ACHN (cell line): ENCODE measurements around the gene GHDC.
A peak's percentile ranks its signal among the peaks of the same experiment; 100 is the strongest.
"Not testable (repeated sequence)": the region's sequence is repeated elsewhere in the genome, so short reads cannot be mapped to it uniquely, and the experiment has no call there.

Experiments
- DNase-seq: peaks from one replicate; pipeline ENCODE4 v3.0.0-alpha.2; 2015
- in situ Hi-C: cut with HindIII; loops from 2 replicates; pipeline ENCODE4 v1.10.0; 2017; ENCODE audit warnings: low sequenced_read_pairs, low pct_ligation_motif_present, low pct_unique_long_range_greater_than_20kb

The GHDC gene, protein sequence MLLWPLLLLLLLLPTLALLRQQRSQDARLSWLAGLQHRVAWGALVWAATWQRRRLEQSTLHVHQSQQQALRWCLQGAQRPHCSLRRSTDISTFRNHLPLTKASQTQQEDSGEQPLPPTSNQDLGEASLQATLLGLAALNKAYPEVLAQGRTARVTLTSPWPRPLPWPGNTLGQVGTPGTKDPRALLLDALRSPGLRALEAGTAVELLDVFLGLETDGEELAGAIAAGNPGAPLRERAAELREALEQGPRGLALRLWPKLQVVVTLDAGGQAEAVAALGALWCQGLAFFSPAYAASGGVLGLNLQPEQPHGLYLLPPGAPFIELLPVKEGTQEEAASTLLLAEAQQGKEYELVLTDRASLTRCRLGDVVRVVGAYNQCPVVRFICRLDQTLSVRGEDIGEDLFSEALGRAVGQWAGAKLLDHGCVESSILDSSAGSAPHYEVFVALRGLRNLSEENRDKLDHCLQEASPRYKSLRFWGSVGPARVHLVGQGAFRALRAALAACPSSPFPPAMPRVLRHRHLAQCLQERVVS

DNA sequence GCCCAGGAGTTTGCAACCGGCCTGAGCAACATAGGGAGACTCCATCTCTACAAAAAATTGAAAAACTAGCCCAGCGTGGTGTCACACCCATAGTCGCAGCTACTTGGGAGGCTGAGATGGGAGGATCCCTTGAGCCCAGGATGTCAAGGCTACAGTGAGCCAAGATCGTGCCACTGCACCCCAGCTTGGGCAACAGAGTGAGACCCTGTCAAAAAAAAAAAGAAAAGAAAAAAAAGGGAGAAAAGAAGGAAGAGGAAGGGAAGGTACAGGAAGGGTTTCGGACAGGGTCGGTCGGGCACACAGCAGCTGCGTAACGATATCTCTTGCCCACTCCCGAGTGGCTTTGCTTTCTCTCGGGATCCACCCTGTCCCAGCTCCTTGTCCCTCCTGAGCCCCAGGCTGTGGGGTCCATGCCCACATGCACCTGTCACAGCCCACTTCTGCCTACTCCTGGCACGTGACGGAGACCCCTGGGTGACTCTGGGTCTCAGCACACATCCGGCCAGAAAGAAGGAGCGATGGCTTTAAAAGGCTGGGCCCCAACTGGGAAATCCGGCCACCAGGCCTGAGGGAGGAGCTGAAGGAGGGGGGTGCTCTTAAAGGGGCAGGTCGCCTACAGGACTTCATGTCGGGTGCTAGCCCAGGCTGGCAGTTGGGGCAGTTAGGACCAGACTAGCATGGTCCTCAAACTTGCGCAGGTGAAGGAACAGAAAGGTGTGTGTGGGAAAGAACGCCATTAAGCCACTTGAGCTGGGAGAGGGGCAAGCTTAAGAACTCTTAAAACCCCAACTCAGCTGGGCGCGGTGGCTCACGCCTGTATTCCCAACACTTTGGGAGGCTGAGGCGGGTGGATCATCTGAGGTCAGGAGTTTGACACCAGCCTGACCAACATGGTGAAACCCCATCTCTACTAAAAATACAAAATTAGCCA, at the start of gene GHDC:
Gene GHDC (minus strand): TSS at position 526 of the 931 bp plus-strand sequence. CDS start 913 bp downstream, outside the sequence.
- in situ Hi-C loops = no loop called here
- DNase-seq = peak; percentile 85

DNA sequence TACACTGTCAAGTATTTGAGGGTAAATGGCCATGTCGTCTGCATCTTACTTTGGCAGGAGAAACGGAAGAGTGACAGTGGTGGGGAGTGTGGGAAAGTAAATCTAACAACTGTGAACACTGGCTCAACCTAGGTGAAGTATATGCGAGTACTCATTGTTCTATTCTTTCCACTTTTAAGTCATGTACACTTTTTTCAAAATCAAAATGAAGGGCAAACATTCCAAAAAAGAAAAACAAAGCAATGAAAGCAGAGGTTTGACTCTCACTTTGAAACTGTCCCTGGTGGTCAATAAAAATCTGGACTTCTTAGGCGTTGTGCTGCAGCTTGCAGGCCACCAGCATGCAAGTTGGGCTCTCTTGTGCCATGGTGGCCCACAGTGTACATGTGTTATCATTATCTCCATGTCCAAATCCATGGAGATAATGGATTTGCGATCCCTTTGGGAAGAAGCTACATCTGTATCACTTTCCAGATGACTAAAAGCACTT, 49.2 kb upstream of the GHDC start:
- in situ Hi-C loops = no loop called here

DNA sequence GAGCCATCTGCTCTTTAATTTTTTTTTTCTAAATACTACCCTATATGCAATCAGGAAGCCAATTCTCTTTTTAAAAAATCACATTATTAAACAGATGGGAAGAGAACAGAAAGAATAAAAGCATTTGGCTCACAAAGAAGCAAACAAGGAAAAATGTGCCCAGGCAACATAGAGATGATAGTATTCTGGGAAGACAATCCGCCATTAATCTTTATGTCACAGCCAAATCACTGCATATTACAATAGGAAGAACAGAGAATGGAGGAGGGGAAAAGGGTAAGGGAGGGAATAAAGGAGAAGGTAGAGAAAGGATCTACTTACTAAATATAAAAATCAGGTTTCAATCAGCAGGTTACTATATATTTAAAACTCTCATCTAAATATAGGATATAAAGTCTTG, 47.6 kb upstream of the GHDC start:
- in situ Hi-C loops = no loop called here
- DNase-seq = no peak

More for the DNA sequence above, 49.2 kb upstream of the GHDC start:
- no peak for DNase-seq

DNA sequence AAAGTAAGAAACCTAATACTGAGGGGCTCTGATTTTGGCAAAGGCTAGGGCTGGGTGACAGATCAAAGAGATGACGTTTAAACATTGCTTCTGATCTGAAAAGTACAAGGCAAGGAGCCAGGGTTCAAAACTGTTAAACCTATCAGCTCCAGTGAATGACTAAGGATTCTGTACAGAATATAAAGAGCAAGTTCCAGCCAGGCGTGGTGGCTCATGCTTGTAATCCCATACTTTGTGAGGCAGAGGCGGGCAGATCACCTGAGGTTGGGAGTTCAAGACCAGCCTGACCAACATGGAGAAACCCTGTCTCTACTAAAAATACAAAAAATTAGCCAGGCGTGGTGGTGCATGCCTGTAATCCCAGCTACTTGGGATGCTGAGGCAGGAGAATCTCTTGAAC, 46.6 kb upstream of the GHDC start:
- DNase-seq, in situ Hi-C loops: not testable (repeated sequence)

DNA sequence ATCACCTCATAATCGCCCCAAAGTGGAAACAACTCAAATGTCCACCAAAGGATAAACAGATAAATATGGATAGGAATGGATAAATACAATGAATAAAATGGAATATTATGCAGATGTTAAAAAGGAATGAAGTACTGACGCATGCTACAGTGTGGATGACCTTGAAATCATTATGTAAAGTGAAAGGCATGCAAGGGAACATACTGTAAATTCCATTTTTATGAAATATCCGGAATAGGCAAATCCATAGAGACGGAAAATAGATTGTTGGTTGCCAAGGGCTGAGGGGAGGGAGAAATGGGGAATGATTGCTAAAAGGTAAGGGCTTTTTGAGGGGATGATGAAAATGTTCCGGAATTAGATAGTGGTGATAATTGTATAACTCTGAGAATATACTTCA, 45.9 kb upstream of the GHDC start:
- DNase-seq = no peak
- in situ Hi-C loops = no loop called here

DNA sequence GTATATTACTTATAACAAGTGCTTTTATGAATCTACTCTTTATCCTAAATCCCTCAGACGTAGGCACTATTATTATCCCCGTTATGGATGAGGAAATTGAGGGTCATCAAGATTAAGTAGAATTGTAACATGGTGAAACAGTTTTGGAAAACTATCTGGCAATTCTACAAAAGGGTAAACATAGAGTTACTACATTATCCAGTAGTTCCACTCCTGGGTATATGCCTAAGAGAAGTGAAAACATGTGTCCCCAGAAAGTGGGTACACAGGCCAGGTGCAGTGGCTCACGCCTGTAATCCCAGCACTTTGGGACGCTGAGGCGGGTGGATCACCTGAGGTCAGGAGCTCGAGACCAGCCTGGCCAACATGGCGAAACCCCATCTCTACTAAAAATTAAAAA, 45.3 kb upstream of the GHDC start:
- DNase-seq, in situ Hi-C loops: not testable (repeated sequence)

DNA sequence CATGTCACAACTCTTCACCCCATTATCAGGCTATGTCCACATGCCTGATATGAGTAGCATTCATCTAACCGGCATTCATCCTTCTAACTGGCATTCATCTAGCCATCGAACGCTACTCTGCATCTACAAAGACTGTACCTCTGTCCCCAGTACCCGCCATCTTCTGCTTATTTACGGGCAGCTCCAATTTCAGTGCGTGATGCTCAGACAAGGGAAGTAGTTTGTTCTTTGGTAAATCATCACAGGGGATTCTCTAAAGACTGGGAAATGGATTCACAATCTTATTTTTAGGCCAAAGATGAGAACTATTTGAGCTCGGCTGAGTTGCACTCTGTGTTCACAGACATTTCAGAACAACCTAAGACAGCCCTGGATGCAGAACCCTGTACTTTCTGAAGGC, 42.5 kb upstream of the GHDC start:
- no peak for DNase-seq
- in situ Hi-C loops = no loop called here

DNA sequence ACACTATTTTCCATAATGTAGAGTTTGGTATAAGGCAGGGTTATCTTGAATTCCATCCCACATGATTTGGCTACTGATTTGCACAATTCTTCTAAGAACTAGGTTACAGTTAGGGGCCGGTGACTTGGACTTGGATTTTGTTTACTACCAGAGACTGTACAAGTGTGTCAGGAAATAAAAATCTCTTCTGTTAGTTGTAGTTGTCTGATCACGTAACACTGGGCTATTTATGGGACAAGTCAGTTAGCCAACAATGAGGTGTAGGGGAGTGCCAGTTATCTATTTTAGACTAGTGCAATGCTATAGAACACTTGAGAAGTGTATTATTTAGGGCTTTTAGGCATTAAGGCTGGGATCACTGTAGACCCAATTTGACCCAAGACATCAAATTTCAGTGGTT, 39.7 kb upstream of the GHDC start:
- in situ Hi-C loops = no loop called here
- DNase-seq = no peak

DNA sequence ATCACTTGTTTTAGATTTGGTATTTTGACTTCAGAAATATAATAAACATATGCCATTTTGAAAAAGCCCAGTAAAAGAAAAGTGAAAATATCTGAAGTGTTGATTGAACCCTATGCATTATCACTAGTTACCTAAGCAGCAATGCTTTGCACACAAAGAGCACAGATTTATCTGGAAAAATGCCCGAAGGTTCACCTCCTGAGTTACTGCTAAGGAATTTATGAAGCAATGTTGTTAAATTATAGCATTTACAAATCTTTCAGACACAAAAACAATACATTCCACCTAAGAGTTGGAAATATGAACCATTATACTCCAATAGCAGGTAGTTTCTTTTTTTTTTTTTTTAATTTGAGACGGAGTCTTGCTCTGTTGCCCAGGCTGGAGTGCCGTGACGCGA, 38.9 kb upstream of the GHDC start:
- in situ Hi-C loops = no loop called here
- DNase-seq = no peak

DNA sequence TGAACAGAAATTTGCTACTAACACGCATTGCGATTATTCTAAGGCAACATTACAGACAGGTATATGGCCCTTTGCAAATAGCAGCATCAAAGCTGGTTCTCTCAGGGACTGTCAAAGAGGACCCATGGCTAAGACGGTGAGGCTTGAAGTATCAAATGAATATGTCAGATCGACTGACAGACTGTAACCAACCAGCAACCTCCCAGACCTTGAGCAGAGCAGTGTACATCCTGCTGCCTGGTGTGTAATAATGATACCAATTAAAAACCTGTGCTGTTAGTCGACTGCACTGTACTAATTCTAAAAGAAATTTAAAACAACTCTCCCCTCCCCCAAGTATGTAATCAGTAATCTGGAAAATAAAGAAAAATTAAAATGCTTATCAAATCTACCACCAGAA, 35.9 kb upstream of the GHDC start:
- in situ Hi-C loops = no loop called here
- DNase-seq = no peak

DNA sequence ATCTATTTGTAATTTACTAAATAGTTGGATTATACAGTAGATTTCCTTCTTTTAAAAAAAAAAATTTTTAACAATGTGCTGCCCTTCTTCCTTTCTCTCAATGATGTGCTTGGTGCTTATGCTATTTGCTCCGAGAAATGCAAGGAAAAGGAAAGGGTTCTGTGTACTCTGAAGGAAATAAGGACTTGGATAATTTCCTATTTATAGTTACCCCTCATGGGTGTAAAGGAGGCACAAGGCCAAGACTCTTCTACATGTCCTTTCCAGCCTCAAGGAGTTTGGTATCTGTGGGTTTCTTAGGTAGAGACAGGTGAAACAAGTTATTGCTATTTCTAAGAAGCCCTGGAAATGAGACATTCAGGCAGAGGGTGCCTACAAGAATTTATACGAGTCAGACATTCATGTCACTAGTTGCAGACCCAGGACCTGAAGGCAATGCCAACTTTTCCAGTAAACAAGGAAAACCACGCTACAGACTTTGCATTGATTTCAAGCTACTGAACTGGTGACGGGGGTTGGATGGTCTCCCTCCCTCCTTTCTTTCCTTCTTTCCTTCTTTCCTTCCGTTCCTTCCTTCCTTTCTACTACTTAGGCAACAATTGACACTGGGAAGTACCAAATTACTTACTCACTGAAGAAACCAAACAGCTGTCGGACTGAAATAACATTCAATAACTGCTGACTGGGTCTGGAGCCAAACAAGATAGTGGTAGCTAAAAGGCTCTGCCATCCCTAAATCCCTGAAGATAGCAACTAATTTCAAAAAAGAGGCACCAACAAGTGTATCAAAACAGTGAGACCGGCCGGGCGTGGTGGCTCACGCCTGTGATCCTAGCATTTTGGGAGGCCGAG, 33.8 kb upstream of the GHDC start:
- in situ Hi-C loops = no loop called here
- DNase-seq = no peak

DNA sequence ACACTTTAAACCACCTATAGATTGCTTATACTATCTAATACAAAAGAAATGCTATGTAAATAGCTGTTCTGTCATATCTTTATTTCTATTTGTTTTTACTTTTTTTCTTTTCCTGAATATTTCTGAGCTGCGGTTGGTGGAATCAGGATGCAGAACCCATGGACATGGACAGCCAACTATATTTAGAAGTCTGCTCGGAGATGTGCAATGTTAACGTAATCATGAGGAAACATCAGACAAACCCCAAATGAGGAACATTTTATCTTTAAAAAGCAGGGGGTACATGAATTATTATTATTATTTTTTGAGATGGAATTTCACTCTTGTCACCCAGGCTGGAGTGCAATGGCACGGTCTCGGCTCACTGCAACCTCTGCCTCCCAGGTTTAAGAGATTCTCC, 31.4 kb upstream of the GHDC start:
- no peak for DNase-seq
- in situ Hi-C loops = no loop called here

DNA sequence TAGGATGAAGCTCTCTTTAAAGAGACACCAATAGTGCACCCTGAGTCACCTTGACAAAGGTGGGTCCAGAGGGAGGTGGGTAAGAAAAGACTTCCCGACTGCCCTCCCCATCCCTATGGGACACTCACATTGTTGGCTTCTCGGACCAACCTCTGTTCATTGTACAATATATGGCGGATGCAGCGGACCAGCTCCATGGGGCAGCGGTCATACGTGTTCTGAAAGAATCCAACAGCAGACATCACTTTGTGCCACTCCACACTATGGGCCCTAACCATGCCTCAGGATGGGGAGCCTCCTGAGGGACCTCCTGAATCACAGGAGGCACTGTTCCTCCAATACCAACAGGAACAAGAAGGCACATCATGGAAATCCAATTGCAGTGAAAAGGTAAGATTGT, 30.4 kb upstream of the GHDC start:
- in situ Hi-C loops = no loop called here
- no peak for DNase-seq

DNA sequence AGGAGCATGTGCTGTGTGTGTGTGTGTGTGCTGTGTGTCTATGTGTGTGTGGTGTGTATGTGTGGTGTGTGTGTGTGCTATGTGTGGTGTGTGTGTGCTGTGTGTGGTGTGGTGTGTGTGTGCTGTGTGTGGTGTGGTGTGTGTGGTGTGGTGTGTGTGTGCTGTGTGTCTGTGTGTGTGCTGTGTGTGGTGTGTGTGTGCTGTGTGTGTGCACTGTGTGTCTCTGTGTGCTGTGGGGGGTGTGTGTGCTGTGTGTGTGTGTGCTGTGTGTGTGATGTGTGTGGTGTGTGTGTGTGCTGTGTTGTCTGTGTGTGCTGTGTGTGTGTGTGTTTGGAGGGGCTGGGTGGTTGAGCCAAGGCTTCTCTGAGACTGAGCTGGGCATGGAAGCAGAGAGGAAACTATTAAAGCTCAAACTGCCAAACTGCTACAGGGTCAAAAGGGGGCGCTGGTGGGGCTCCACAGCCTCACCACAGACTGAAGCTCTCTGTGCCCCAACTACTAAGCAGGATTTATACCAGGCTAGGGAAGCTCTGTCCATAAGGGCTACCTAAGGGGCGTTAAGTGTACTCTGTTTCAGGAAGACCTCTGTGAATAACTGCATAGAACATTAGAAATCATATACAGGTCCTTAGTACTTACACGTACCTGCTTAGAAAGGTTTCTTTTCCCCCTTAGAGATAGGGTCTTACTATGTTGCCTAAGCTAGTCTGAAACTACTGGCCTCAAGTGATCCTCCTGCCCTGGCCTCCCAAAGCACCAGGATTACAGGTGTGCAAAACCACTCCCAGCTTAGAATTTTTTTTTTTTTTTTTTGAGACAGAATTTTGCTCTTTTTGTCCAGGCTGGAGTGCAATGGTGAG, 27.8 kb upstream of the GHDC start:
- peak; percentile 60 for DNase-seq
- in situ Hi-C loops = no loop called here

DNA sequence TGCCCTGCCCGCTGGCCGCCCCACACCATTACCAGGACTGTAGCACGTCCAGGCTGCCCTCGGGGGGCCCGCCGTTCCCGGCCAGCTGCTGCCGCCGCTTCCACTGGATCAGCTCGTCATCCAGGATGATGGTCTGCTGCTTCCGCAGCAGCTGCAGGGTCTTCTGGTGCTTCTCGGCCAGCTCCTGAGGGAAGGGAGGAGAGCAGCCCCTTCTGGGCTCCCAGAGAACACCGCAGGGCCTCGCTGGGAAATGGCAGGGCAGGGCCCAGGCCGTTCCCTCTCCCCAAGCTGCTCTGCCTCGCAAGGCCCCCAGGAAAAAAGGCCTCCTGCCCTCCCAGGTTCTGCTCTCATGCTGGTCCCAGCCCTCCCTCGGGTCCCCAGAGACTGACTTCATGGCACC, 25.0 kb upstream of the GHDC start:
- in situ Hi-C loops = not testable (repeated sequence)

DNA sequence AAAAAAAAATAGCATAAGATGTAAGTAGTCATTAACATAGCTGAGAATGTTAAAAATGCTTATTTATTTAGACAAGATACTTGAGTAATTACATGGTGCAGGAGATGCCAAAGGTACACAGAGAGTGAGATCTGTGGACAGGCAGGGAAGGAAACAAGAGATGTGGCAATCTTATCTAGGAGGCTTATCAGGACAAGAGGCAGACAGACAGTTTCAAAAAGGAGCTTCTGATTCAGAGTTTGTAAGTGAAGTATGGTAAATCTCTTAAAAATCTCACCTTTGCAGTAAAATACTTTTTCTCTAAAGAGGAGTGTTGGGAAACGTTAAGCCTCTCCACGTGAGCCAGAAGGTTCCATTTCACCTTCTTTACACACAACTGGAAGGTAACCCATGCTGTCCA, 19.9 kb upstream of the GHDC start:
- in situ Hi-C loops = no loop called here
- no peak for DNase-seq

More for the DNA sequence above, 25.0 kb upstream of the GHDC start:
- DNase-seq = not testable (repeated sequence)

DNA sequence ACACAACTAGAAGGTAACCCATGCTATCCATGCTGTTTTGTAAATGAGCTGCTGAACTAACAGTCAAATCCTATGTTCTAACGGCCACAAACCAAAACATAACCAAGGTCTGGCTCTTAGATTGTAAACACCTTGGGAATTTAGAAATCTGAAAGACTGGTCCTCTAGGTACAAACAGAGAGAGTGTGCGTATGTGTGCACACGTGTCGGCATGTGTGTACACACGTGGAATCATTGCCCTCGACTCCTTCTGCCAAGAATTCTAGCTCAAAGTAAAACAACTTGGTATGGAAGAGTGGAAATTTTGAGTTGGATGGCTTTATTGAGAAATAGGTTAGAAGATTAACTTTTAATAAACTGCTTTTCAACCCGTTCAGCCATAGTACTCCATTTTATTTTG, 18.1 kb upstream of the GHDC start:
- DNase-seq = no peak
- in situ Hi-C loops = no loop called here
